B cell (primary cell): ENCODE results near the gene TGM3.

Experiments
- EZH2 ChIP-seq: IDR thresholded peaks from 2 replicates; pipeline ENCODE4 v1.6.1; 2012; ENCODE audit warnings: borderline replicate concordance, low read depth, mild to moderate bottlenecking, moderate library complexity, low read length; ENCODE audit not compliant: insufficient read depth, poor library complexity, severe bottlenecking
- TF ChIP-seq, protein P1 (sequence below): fragments of 200-600 bp; IDR thresholded peaks from one replicate; pipeline ENCODE4 v1.8.0; 2022; ENCODE audit warnings: antibody characterized with exemption, mild to moderate bottlenecking

DNA sequence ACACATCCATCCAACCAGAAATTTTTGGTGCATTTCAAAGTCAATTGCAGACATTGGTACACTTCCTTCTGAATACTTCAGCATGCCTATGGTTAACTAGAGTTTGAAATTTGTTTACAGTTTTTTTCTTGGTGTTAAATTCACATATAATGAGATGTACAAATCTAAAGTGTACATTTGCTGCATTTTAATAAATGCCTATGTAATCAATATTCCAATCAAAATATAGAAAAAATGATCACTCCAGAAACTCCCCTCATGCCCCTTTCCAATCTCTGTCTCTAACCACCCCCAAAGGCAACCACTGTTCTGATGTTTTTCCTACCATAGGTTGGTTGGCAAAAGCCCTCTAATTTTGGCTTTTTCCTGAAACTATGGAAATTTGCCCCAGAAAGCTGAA, 77.3 kb downstream of the TGM3 start:
- TF ChIP-seq, protein P1, sequence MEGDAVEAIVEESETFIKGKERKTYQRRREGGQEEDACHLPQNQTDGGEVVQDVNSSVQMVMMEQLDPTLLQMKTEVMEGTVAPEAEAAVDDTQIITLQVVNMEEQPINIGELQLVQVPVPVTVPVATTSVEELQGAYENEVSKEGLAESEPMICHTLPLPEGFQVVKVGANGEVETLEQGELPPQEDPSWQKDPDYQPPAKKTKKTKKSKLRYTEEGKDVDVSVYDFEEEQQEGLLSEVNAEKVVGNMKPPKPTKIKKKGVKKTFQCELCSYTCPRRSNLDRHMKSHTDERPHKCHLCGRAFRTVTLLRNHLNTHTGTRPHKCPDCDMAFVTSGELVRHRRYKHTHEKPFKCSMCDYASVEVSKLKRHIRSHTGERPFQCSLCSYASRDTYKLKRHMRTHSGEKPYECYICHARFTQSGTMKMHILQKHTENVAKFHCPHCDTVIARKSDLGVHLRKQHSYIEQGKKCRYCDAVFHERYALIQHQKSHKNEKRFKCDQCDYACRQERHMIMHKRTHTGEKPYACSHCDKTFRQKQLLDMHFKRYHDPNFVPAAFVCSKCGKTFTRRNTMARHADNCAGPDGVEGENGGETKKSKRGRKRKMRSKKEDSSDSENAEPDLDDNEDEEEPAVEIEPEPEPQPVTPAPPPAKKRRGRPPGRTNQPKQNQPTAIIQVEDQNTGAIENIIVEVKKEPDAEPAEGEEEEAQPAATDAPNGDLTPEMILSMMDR, result no peak
- no peak for TF ChIP-seq EZH2
